HCT116 (cell line): ENCODE data around the gene TSPAN15. TPM values are rescaled to one million over a fixed set of nuclear protein-coding genes. Genes with fewer than 3 reads are reported as not detected.

ENCODE experiments used
- ATAC-seq: fragments of 200-7000 bp; cut with Tn5 transposase; 2 replicates; pipeline ENCODE4 v1.9.1; 2020; ENCODE audit warnings: mild to moderate bottlenecking, moderate library complexity
- BruUV-seq: library from RNA; stranded (reverse); fragments of 400-500 nt; replicated peaks from 2 replicates; lab custom pipeline; 2021; lab: Mats Ljungman, UMichigan
- CTCF ChIA-PET: fragments of 300-600 bp; sonication (Branson Sonifier 250); formaldehyde crosslinking; loops from one replicate; lab custom pipeline; 2021; ENCODE audit warnings: antibody characterized with exemption; lab: Charles Lee
- POLR2A ChIA-PET: fragments of 300-600, 350-600 bp; sonication (Branson Sonifier 250); formaldehyde crosslinking; loops from one replicate; lab custom pipeline; 2021; ENCODE audit warnings: antibody characterized with exemption; lab: Charles Lee
- RAD21 ChIA-PET, 2 experiments: fragments of 300-600 bp; sonication (Branson Sonifier 250); formaldehyde crosslinking; loops; one replicate each; lab custom pipeline; 2023; ENCODE audit warnings: low total read pairs in 2 of 2; ENCODE audit not compliant: uncharacterized antibody in 2 of 2, unreplicated experiment in 2 of 2, low non-redundant PET in 1 of 2; lab: Charles Lee
- DNase-seq: peaks from one replicate; pipeline ENCODE4 v3.0.0-alpha.2; 2010; ENCODE audit warnings: low read depth, low spot score
- H2AFZ ChIP-seq: fragments of 200-600 bp; shearing (Covaris generic), sonication (generic); 2 replicates; pipeline ENCODE4 v1.6.1; 2017; ENCODE audit warnings: low read depth, mixed run types, mixed read lengths, antibody characterized with exemption, low read length; ENCODE audit not compliant: poor library complexity, severe bottlenecking
- H3K27ac ChIP-seq: 2 replicates; pipeline ENCODE4 v1.5.1; 2012; ENCODE audit warnings: low read depth, low read length
- H3K27me3 ChIP-seq: fragments of 200-600 bp; sonication (generic); 2 replicates; pipeline ENCODE4 v1.6.1; 2016; ENCODE audit warnings: mixed run types, low read length, mixed read lengths; ENCODE audit not compliant: insufficient read depth
- H3K36me3 ChIP-seq, 2 experiments: fragments of 200-500 bp in 1 of 2; fragments of 200-600 bp in 1 of 2; sonication (Bioruptor generic) in 1 of 2; sonication (generic) in 1 of 2; 2 replicates each; pipeline versions ENCODE4 v1.5.1 to v1.6.1; 2014 to 2016; ENCODE audit warnings: low read length in 2 of 2, inconsistent platforms in 1 of 2, mixed read lengths in 1 of 2, mixed run types in 1 of 2; ENCODE audit not compliant: insufficient read depth in 2 of 2, control insufficient read depth in 1 of 2
- H3K4me1 ChIP-seq, 2 experiments: fragments of 200-600 bp in 1 of 2; sonication (generic) in 1 of 2; 2 replicates each; pipeline versions ENCODE4 v1.5.1 to v1.6.1; 2012 to 2017; ENCODE audit warnings: low read length in 2 of 2, inconsistent platforms in 1 of 2, mild to moderate bottlenecking in 1 of 2, mixed read lengths in 1 of 2, mixed run types in 1 of 2, moderate library complexity in 1 of 2; ENCODE audit not compliant: insufficient read depth in 2 of 2, control insufficient read depth in 1 of 2
- H3K4me2 ChIP-seq: fragments of 200-600 bp; sonication (generic); 2 replicates; pipeline ENCODE4 v1.6.1; 2017; ENCODE audit warnings: mixed run types, low read length, mixed read lengths
- H3K4me3 ChIP-seq, 2 experiments: fragments of 200-600 bp in 1 of 2; sonication (generic) in 1 of 2; replicated peaks in 1 of 2; 2 replicates each; pipeline ENCODE4 v1.5.1; 2011 to 2016; ENCODE audit warnings: low read length in 2 of 2, control low read depth in 1 of 2, low read depth in 1 of 2, mild to moderate bottlenecking in 1 of 2, mixed read lengths in 1 of 2, mixed run types in 1 of 2
- H3K79me2 ChIP-seq: fragments of 200-600 bp; sonication (generic); 2 replicates; pipeline ENCODE4 v1.6.1; 2017; ENCODE audit warnings: mild to moderate bottlenecking, mixed run types, low read length, moderate library complexity, mixed read lengths; ENCODE audit not compliant: insufficient read depth
- H3K9ac ChIP-seq: fragments of 200-600 bp; sonication (generic); 2 replicates; pipeline ENCODE4 v1.6.1; 2016; ENCODE audit warnings: low read length, mixed read lengths
- H3K9me2 ChIP-seq: fragments of 200-600 bp; sonication (generic), shearing (Covaris generic); 2 replicates; pipeline ENCODE4 v1.6.1; 2017; ENCODE audit warnings: mixed run types, mild to moderate bottlenecking, moderate library complexity; ENCODE audit not compliant: insufficient read depth
- H3K9me3 ChIP-seq, 2 experiments: fragments of 200-500 bp in 1 of 2; fragments of 200-600 bp in 1 of 2; sonication (Bioruptor generic) in 1 of 2; sonication (generic) in 1 of 2; 2 replicates each; pipeline ENCODE4 v1.6.1; 2014 to 2017; ENCODE audit warnings: low read length in 2 of 2, mixed read lengths in 2 of 2, inconsistent platforms in 1 of 2, low read depth in 1 of 2, mild to moderate bottlenecking in 1 of 2, mixed run types in 1 of 2, moderate library complexity in 1 of 2; ENCODE audit not compliant: control insufficient read depth in 1 of 2, insufficient read depth in 1 of 2
- H4K20me1 ChIP-seq: fragments of 200-600 bp; sonication (generic), shearing (Covaris generic); 2 replicates; pipeline ENCODE4 v1.6.1; 2017; ENCODE audit warnings: mixed run types, mild to moderate bottlenecking, moderate library complexity; ENCODE audit not compliant: insufficient read depth
- ATF3 ChIP-seq: IDR thresholded peaks from 2 replicates; pipeline ENCODE4 v1.6.1; 2012
- CBX3 ChIP-seq: IDR thresholded peaks from 2 replicates; pipeline ENCODE4 v1.6.1; 2012; ENCODE audit warnings: low read depth
- CEBPB ChIP-seq: IDR thresholded peaks from 2 replicates; pipeline ENCODE4 v1.6.1; 2012; ENCODE audit warnings: low read depth
- EGR1 ChIP-seq: IDR thresholded peaks from 2 replicates; pipeline ENCODE4 v1.6.1; 2012; ENCODE audit warnings: low read depth
- ELF1 ChIP-seq: IDR thresholded peaks from 2 replicates; pipeline ENCODE4 v1.6.1; 2012; ENCODE audit warnings: low read depth, borderline replicate concordance
- EZH2 ChIP-seq: fragments of 200-600 bp; sonication (generic); IDR thresholded peaks from 2 replicates; pipeline ENCODE4 v1.6.1; 2017; ENCODE audit warnings: antibody characterized with exemption, mixed run types
- EZH2phosphoT487 ChIP-seq: fragments of 200-600 bp; IDR thresholded peaks from 2 replicates; pipeline ENCODE4 v1.6.1; 2018; ENCODE audit warnings: antibody characterized with exemption, borderline replicate concordance
- FOSL1 ChIP-seq: IDR thresholded peaks from 2 replicates; pipeline ENCODE4 v1.6.1; 2012; ENCODE audit warnings: low read depth
- JUND ChIP-seq: IDR thresholded peaks from 2 replicates; pipeline ENCODE4 v1.6.1; 2012
- MAX ChIP-seq: IDR thresholded peaks from 2 replicates; pipeline ENCODE4 v1.6.1; 2012
- POLR2A ChIP-seq: IDR thresholded peaks from 2 replicates; pipeline ENCODE4 v1.7.0; 2011; ENCODE audit warnings: borderline replicate concordance; ENCODE audit not compliant: insufficient read depth, insufficient read length; ENCODE audit errors: extremely low read depth
- POLR2AphosphoS5 ChIP-seq: IDR thresholded peaks from 2 replicates; pipeline ENCODE4 v1.6.1; 2011; ENCODE audit warnings: mild to moderate bottlenecking, low read depth, low read length, moderate library complexity
- REST ChIP-seq: IDR thresholded peaks from 2 replicates; pipeline ENCODE4 v1.6.1; 2012; ENCODE audit warnings: low read depth
- SP1 ChIP-seq: IDR thresholded peaks from 2 replicates; pipeline ENCODE4 v1.6.1; 2012; ENCODE audit warnings: low read depth
- SRF ChIP-seq: IDR thresholded peaks from 2 replicates; pipeline ENCODE4 v1.6.1; 2012; ENCODE audit warnings: low read depth
- TCF7L2 ChIP-seq: IDR thresholded peaks from 2 replicates; pipeline ENCODE4 v1.7.0; 2011; ENCODE audit warnings: borderline replicate concordance, inconsistent platforms; ENCODE audit not compliant: insufficient read depth, insufficient read length; ENCODE audit errors: extremely low read depth
- YY1 ChIP-seq: IDR thresholded peaks from 2 replicates; pipeline ENCODE4 v1.6.1; 2011; ENCODE audit warnings: low read length, low read depth, moderate library complexity, mild to moderate bottlenecking; ENCODE audit not compliant: insufficient replicate concordance; ENCODE audit errors: extremely low read depth
- ZBTB33 ChIP-seq: IDR thresholded peaks from 2 replicates; pipeline ENCODE4 v1.6.1; 2011; ENCODE audit warnings: mild to moderate bottlenecking, low read length, moderate library complexity; ENCODE audit not compliant: insufficient replicate concordance; ENCODE audit errors: extremely low read depth
- ZFX ChIP-seq: fragments of 450-650 bp; IDR thresholded peaks from 2 replicates; pipeline ENCODE4 v1.6.1; 2017
- ZNF274 ChIP-seq: fragments of 200-500 bp; sonication (Bioruptor generic); IDR thresholded peaks from 2 replicates; pipeline ENCODE4 v1.6.1; 2014; ENCODE audit warnings: mild to moderate bottlenecking, low read depth, low read length, inconsistent platforms
- intact Hi-C: fragments of 100-400 bp; cut with micrococcal nuclease; formaldehyde crosslinking; loops from 2 replicates; pipeline ENCODE4 v1.10.0; 2022
- total RNA-seq: library from RNA; stranded (reverse); gene quantifications from one replicate; pipeline ENCODE4 v1.2.1, GENCODE V29; 2021; ENCODE audit not compliant: unreplicated experiment

The TSPAN15 gene
- total RNA-seq, 1 experiment from 2014 or later = 16.0 TPM

GRCh38 chr10:69412232-69412790, 39.0 kb upstream of the TSPAN15 start:
- Histone ChIP-seq H3K79me2 (no peaks in the 10 kb centered on the region), H3K4me1 (peaks cover 9 to 21% of the 10 kb centered on the region in 2 experiments), H3K27me3 (no peaks in the 10 kb centered on the region), H2AFZ (no peak overlapping the region), H3K4me2 (no peak overlapping the region), H3K27ac (no peak overlapping the region), H3K9me2 (no peaks in the 10 kb centered on the region), H4K20me1 (no peaks in the 10 kb centered on the region), H3K36me3 (no peaks in the 10 kb centered on the region), H3K4me3 (no peak overlapping the region), H3K9me3 (no peaks in the 10 kb centered on the region), H3K9ac (no peak overlapping the region)
- no peak for DNase-seq
- intact Hi-C loops = no loop called here
- RAD21 ChIA-PET = no interaction called here
- BruUV-seq = no TSS peak
- CTCF ChIA-PET = no interaction called here
- POLR2A ChIA-PET = no interaction called here
- ATAC-seq = no peak
- no peak for TF ChIP-seq FOSL1
- TF ChIP-seq CEBPB = no peak
- no peak for TF ChIP-seq ZBTB33
- no peak for TF ChIP-seq CBX3
- no peak for TF ChIP-seq POLR2A
- TF ChIP-seq SP1 = no peak
- TF ChIP-seq REST = no peak
- no peak for TF ChIP-seq ZFX
- TF ChIP-seq ELF1 = no peak
- no peak for TF ChIP-seq ZNF274
- TF ChIP-seq JUND = no peak
- TF ChIP-seq ATF3 = no peak
- no peak for TF ChIP-seq EZH2phosphoT487
- no peak for TF ChIP-seq MAX
- no peak for TF ChIP-seq EGR1
- no peak for TF ChIP-seq YY1
- TF ChIP-seq TCF7L2 = no peak
- TF ChIP-seq SRF = no peak
- no peak for TF ChIP-seq POLR2AphosphoS5
- TF ChIP-seq EZH2 = no peak
